ENCODE results near the gene CSTA.

Gene CSTA

DNA sequence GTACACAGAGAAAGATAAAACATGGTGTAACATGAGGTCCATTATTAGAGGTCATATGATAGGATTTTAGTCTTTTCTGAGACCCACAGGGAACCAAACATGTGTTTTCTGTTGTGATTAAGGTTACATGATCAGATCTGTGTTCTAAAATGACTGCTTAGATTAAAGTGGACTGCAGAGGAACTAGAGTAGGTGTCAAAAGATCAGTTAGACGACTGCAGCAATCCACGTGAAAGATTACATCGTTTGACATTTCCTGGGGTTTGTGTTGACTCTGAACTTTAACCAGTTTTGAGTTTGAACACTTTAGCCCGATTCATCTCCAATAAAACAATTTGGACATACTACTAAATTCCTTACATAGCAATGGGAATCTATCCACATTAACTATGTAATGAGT lies 52.9 kb downstream of the CSTA start:
- FAIRE-seq (no peak), DNase-seq (ENCODE audit: low spot score) (no peak)

DNA sequence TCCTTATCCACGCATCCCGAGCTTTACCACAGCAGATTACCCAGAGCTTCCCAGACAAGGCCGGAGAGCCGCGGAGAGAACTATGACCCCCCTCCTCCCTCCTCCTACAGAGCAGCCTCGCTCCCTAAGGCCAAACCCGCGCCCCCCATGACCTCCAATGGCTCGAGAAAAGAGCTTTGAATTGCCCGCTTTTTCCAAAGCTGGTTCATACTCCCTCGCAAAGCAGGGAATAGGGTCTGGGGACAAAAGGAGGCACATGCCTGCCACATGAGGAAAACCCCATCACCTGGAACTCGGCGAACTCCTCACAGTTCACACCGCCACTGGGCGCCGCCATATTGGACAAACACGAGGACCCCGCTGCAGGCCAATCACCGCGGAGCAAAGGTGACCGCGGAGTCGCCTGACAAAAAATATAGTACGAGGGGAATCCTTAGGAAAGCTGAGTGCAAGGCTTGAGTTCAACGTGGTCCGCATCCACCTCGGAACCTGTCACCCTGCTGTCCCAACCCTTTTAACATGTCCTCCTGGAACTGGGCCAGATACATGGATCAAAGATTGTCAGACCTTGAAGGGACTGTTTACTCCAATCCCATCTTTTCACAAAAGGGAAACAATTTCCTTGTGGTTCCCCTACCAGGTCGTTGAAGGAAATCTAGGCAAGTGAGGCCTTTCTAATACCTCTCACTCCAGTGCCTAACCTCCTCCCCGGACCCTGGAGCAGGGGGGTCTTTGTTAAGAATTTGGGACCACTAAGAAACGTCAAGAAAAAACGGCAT lies 58.0 kb downstream of the CSTA start, which contains the start of gene MIX23:
Gene MIX23 (minus strand): TSS at position 344 of the 779 bp plus-strand sequence. CDS start 7 bp downstream, at position 337.
- FAIRE-seq: peak; percentile 68

DNA sequence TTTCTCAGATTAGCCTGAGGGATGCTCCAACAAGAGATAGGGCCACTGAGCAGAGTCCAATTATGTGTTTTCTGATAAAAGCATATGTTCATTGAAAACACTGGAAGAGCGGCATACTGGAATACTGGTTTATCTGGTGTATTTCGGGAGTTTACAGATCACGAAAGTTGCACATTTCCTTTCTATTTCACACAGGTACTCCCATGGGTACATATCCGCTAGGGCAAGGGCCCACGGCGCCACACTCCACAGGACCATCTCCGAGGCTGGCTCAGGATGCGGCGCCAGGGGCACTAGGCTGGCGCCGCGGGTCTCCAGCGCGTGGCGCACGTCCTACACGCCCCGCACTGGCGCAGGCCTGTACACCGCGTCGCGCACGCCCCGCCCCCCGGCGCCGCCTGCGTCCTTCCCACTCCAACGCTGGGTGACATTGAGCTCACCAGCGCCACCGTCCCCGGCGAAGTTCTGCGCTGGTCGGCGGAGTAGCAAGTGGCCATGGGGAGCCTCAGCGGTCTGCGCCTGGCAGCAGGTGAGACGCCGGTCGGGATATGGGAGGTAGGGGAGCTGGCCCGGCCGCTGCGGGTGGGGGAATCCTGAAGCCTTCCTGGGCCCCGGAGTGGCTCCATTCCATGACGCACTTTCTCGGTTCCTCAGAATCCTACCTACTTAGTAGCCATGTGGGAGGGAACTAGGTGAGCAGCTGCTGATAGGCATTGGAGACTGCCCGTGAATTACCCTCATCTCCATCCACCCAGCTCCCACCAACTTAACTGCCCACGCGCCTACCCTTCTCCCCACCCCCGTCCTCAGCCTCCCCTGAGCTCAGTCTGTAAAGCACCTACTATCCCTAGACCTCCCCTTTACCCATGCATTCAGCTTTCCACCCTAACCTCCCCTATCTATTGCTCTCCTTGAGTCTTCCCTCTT lies 59.0 kb downstream of the CSTA start, which contains the start of gene FAM162A:
Gene FAM162A (plus strand): TSS at position 412 of the 927 bp plus-strand sequence. CDS start 84 bp downstream, at position 496.
- FAIRE-seq (no peak), DNase-seq (ENCODE audit: low spot score) (peak; percentile 84)

More for the DNA sequence above, 58.0 kb downstream of the CSTA start, which contains the start of gene MIX23:
- peak; percentile 80 for DNase-seq (ENCODE audit: low spot score)

DNA sequence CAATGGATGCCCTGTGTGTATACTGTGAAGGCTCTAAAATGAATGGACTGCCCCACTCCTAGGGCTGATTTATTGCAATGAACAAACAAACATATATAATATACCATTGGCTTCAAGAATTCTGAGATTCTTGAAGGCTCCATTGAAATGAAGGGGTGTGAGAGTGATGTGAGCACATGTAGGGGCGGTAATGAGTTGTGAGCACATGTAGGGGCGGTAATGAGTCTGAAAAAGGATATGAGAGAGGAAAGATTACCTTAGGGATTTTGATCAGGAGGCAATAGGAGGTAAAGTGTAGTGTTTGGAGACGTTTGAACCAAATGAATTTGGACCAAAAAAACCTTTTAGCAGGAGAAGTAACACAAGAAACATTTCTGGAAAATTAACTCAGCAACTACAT lies 62.7 kb downstream of the CSTA start:
- DNase-seq (ENCODE audit: low spot score) (no peak), FAIRE-seq (no peak)

DNA sequence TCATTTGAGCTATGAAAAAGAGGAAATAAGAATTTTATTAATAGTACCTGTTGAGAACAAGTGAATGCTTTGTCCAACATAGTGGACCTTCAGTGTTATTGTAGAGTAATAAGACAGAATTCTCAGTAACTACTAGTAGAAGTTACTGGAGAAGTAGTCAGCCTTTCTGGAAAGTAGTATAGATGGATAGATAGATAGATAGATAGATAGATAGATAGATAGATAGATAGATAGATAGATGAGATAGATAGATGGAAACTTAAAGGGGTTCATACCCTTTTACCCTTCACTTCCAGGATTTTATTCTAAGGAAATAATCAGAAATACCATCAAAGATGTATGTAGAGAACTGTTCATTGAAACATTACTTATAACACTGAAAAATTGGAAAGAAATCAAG lies 64.1 kb downstream of the CSTA start:
- no peak for FAIRE-seq
- no peak for DNase-seq (ENCODE audit: low spot score)

DNA sequence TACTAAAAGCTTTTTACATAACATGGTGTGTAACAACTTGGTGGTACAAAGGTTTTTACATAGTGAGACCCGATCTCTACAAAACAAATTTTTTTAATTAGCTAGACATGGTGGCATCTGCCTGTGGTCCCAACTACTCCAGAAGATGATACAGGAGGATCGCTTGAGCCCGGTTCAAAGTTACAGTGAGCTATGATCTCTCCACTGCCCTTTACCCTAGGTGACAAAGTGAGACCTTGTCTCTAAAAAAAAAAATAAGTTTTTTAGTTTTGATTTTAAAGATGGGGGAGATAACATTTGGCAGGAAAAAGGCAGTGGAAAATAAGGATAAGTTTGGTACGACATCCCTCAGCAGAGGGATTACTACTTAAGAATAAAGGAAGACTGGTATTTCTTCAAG lies 64.8 kb downstream of the CSTA start:
- FAIRE-seq (no peak), DNase-seq (ENCODE audit: low spot score) (no peak)

DNA sequence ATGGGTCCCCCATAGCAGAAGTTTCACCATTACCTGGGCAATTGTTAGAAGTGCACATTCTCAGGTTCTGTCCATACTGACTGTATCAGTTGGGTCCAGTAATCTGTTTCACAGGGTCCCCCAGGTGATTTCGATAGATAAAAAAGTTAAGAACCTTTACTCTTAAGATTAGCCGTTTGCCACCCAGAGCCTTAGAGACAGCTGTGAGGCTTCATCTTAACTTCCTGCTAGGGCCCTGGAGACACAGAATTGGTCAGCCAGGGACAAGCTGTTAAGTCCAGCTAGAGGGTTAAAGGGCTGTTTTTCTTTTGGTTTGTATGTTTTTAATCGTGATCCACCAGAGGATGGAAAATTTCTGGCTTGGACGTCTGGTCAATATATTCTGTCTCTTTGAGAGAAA lies 65.6 kb downstream of the CSTA start:
- DNase-seq (ENCODE audit: low spot score) (no peak), FAIRE-seq (no peak)

Data from RCC 7860 (cell line).